CD14-positive monocyte (primary cell): ENCODE results near the gene CTCFL. TPM values are rescaled to one million over a fixed set of nuclear protein-coding genes. Genes with fewer than 3 reads are reported as not detected.

ENCODE experiments used
- DNase-seq, 3 donors: peaks; one replicate each; pipeline ENCODE4 v3.0.0-alpha.2; 2011 to 2022
- H2AFZ ChIP-seq: 2 replicates; pipeline ENCODE4 v1.6.0; 2012; ENCODE audit warnings: mild to moderate bottlenecking, low read depth, low read length, inconsistent platforms; ENCODE audit not compliant: insufficient read depth, poor library complexity, severe bottlenecking
- H3K27ac ChIP-seq, 2 donors: 1 replicate in 1 of 2; 2 replicates in 1 of 2; pipeline ENCODE4 v1.5.1; 2012 to 2013; ENCODE audit warnings: low read length in 2 of 2, control low read depth in 1 of 2, inconsistent platforms in 1 of 2, low read depth in 1 of 2, mild to moderate bottlenecking in 1 of 2
- H3K27me3 ChIP-seq, 2 donors: one replicate each; pipeline versions ENCODE4 v1.6.0 to v1.6.1; 2011 to 2013; ENCODE audit warnings: low read length in 2 of 2; ENCODE audit not compliant: control insufficient read depth in 2 of 2, insufficient read depth in 2 of 2
- H3K36me3 ChIP-seq, 2 donors: replicated peaks in 1 of 2; 1 replicate in 1 of 2; 2 replicates in 1 of 2; pipeline versions ENCODE4 v1.5.1 to v1.6.1; 2012 to 2013; ENCODE audit warnings: low read length in 2 of 2, control low read depth in 1 of 2, inconsistent platforms in 1 of 2, mild to moderate bottlenecking in 1 of 2; ENCODE audit not compliant: insufficient read depth in 2 of 2, control insufficient read depth in 1 of 2
- H3K4me1 ChIP-seq, 2 donors: 1 replicate in 1 of 2; 2 replicates in 1 of 2; pipeline versions ENCODE4 v1.5.1 to v1.6.1; 2012 to 2013; ENCODE audit warnings: low read length in 2 of 2, control low read depth in 1 of 2, inconsistent platforms in 1 of 2, mild to moderate bottlenecking in 1 of 2, moderate library complexity in 1 of 2; ENCODE audit not compliant: insufficient read depth in 2 of 2, control insufficient read depth in 1 of 2
- H3K4me2 ChIP-seq: replicated peaks from 2 replicates; pipeline ENCODE3; 2012; ENCODE audit warnings: low read length, moderate library complexity, mild to moderate bottlenecking; ENCODE audit not compliant: poor library complexity, severe bottlenecking; ENCODE audit errors: extremely low read depth
- H3K4me3 ChIP-seq, 3 experiments: fragments of 200-600 bp in 1 of 3; sonication (generic) in 1 of 3; replicated peaks in 1 of 3; 1 replicate in 2 of 3; 2 replicates in 1 of 3; pipeline ENCODE4 v1.5.1; 2011 to 2013; ENCODE audit warnings: low read length in 3 of 3, mild to moderate bottlenecking in 3 of 3, control low read depth in 2 of 3, low read depth in 2 of 3, inconsistent platforms in 1 of 3, moderate library complexity in 1 of 3
- H3K79me2 ChIP-seq: 2 replicates; pipeline ENCODE4 v1.6.0; 2012; ENCODE audit warnings: mild to moderate bottlenecking, control low read depth, inconsistent platforms, low read length, moderate library complexity; ENCODE audit not compliant: insufficient read depth
- H3K9ac ChIP-seq: 2 replicates; pipeline ENCODE4 v1.6.0; 2017; ENCODE audit warnings: low read length, mild to moderate bottlenecking; ENCODE audit not compliant: insufficient read depth, poor library complexity, severe bottlenecking
- H3K9me3 ChIP-seq, 2 donors: replicated peaks in 1 of 2; 1 replicate in 1 of 2; 2 replicates in 1 of 2; pipeline versions ENCODE4 v1.5.1 to v1.6.1; 2012 to 2013; ENCODE audit warnings: low read length in 2 of 2, control low read depth in 1 of 2; ENCODE audit not compliant: control insufficient read depth in 1 of 2, insufficient read depth in 1 of 2
- H4K20me1 ChIP-seq: 2 replicates; pipeline ENCODE4 v1.6.0; 2012; ENCODE audit warnings: mild to moderate bottlenecking, low read length, control low read depth, moderate library complexity; ENCODE audit not compliant: insufficient read depth
- H3K27ac Mint-ChIP-seq, 7 donors: one replicate each; pipeline ENCODE4 v1.8.0; 2020; ENCODE audit warnings: mild to moderate bottlenecking in 7 of 7, mixed read lengths in 7 of 7, moderate library complexity in 6 of 7, inconsistent platforms in 2 of 7
- H3K27me3 Mint-ChIP-seq, 3 donors: one replicate each; pipeline ENCODE4 v1.8.0; 2021 to 2022; ENCODE audit warnings: low read depth in 3 of 3, mild to moderate bottlenecking in 3 of 3, mixed read lengths in 3 of 3, moderate library complexity in 3 of 3, inconsistent platforms in 1 of 3
- H3K36me3 Mint-ChIP-seq, 2 donors: one replicate each; pipeline ENCODE4 v1.8.0; 2020; ENCODE audit warnings: mixed read lengths in 2 of 2, inconsistent platforms in 1 of 2, mild to moderate bottlenecking in 1 of 2
- H3K4me1 Mint-ChIP-seq: one replicate; pipeline ENCODE4 v1.8.0; 2020; ENCODE audit warnings: mild to moderate bottlenecking, mixed read lengths
- H3K4me3 Mint-ChIP-seq, 2 donors: one replicate each; pipeline ENCODE4 v1.8.0; 2020; ENCODE audit warnings: mild to moderate bottlenecking in 2 of 2, mixed read lengths in 2 of 2, moderate library complexity in 1 of 2
- H3K9me3 Mint-ChIP-seq, 7 donors: one replicate each; pipeline ENCODE4 v1.8.0; 2020 to 2022; ENCODE audit warnings: mixed read lengths in 7 of 7, mild to moderate bottlenecking in 6 of 7, moderate library complexity in 6 of 7, inconsistent platforms in 2 of 7
- CTCF ChIP-seq: fragments of 200-600 bp; IDR thresholded peaks from one replicate; pipeline ENCODE4 v1.8.0; 2022; ENCODE audit warnings: antibody characterized with exemption, mild to moderate bottlenecking
- WGBS: methylation state at CpG from one replicate; pipeline ENCODE4 v1.1.5; 2013; ENCODE audit warnings: missing lambda C conversion rate; ENCODE audit not compliant: insufficient coverage; 5-methylcytosine and 5-hydroxymethylcytosine counted together
- intact Hi-C, 2 donors: fragments of 100-400 bp; cut with micrococcal nuclease; formaldehyde crosslinking; loops; one replicate each; pipeline versions ENCODE4 v1.15.0 to v1.15.1; 2023
- polyA plus RNA-seq, 3 donors: library from polyadenylated mRNA; depleted of rRNA in 1 of 3; unstranded in 2 of 3; stranded (reverse) in 1 of 3; fragments of 300-500 nt in 2 of 3; fragments of >200 nt in 1 of 3; fragmentation: Illumina TruSeq in 2 of 3; gene quantifications; 1 replicate in 2 of 3; 2 replicates in 1 of 3; pipeline ENCODE4 v1.2.3, GENCODE V29; 2012 to 2021

The CTCFL gene
- polyA plus RNA-seq, 3 donors: not detected

GRCh38 chr20:57536120-57536708 lies 11.3 kb upstream of the CTCFL start:
- H3K9me3 ChIP-seq: peaks cover 0 to 3% of the 10 kb centered on the region in 2 donors
- intact Hi-C loops: no loop called here
- Mint-ChIP-seq H3K27ac (no peak overlapping the region), H3K4me3 (no peak overlapping the region), H3K36me3 (no peaks in the 10 kb centered on the region), H3K4me1 (no peaks in the 10 kb centered on the region), H3K9me3 (peaks cover 0 to 14% (median 3%) of the 10 kb centered on the region in 7 donors), H3K27me3 (peaks cover 10 to 27% (median 10%) of the 10 kb centered on the region in 3 donors)
- DNase-seq: no peak
- TF ChIP-seq CTCF: no peak
- no peaks in the 10 kb centered on the region for H3K36me3 ChIP-seq
- no peaks in the 10 kb centered on the region for H4K20me1 ChIP-seq
- H3K4me3 ChIP-seq: no peak overlapping the region
- no peaks in the 10 kb centered on the region for H3K4me1 ChIP-seq
- H2AFZ ChIP-seq: no peak overlapping the region
- peaks cover 2% of the 10 kb centered on the region in 2 donors for H3K27me3 ChIP-seq
- no peak overlapping the region for H3K9ac ChIP-seq
- WGBS: 70% methylated on average over 2 of the region's 3 CpGs
- no peak overlapping the region for H3K27ac ChIP-seq
- H3K79me2 ChIP-seq: no peaks in the 10 kb centered on the region
- no peak overlapping the region for H3K4me2 ChIP-seq

- peaks cover 2 to 4% of the 10 kb centered on the region in 2 donors for H3K27me3 ChIP-seq
- H3K79me2 ChIP-seq: no peaks in the 10 kb centered on the region
- H3K9ac ChIP-seq: no peak overlapping the region
- H3K27ac ChIP-seq: no peak overlapping the region
- H3K4me2 ChIP-seq: no peak overlapping the region
- H3K36me3 ChIP-seq: no peaks in the 10 kb centered on the region
- Mint-ChIP-seq H3K27me3 (peaks cover 5 to 26% (median 14%) of the 10 kb centered on the region in 3 donors), H3K27ac (no peak overlapping the region), H3K4me1 (no peaks in the 10 kb centered on the region), H3K36me3 (no peaks in the 10 kb centered on the region), H3K9me3 (peaks cover 0 to 14% (median 3%) of the 10 kb centered on the region in 7 donors), H3K4me3 (no peak overlapping the region)
- no peak overlapping the region for H3K4me3 ChIP-seq
- 88% methylated on average over 5 of the region's 5 CpGs for WGBS
- intact Hi-C loops: no loop called here
- H3K4me1 ChIP-seq: no peaks in the 10 kb centered on the region
- no peak for TF ChIP-seq CTCF
- H3K9me3 ChIP-seq: peaks cover 0 to 3% of the 10 kb centered on the region in 2 donors
- no peak for DNase-seq
- H2AFZ ChIP-seq: no peak overlapping the region
- no peaks in the 10 kb centered on the region for H4K20me1 ChIP-seq
Observed at GRCh38 chr20:57535297-57535696, 10.4 kb upstream of the CTCFL start.
